Mesenchymal stem cell (in vitro differentiated cells and primary cell): ENCODE results near the gene RASA3.

ENCODE experiments used
- DNase-seq: peaks from one replicate; pipeline ENCODE4 v3.0.0-alpha.2; 2013
- H2AFZ ChIP-seq: one replicate; pipeline ENCODE4 v1.6.1; 2013; ENCODE audit warnings: low read depth, mild to moderate bottlenecking, control low read depth, inconsistent platforms, low read length, moderate library complexity
- H2AK5ac ChIP-seq: 2 replicates; pipeline ENCODE4 v1.6.1; 2013; ENCODE audit warnings: low read length, moderate library complexity, mild to moderate bottlenecking, inconsistent platforms; ENCODE audit not compliant: severe bottlenecking
- H2BK120ac ChIP-seq: one replicate; pipeline ENCODE4 v1.6.1; 2013; ENCODE audit warnings: low read depth, mild to moderate bottlenecking, inconsistent platforms, low read length, moderate library complexity
- H2BK12ac ChIP-seq, 2 experiments: one replicate each; pipeline ENCODE4 v1.6.1; 2013; ENCODE audit warnings: inconsistent platforms in 2 of 2, low read length in 2 of 2, mild to moderate bottlenecking in 2 of 2, moderate library complexity in 2 of 2, control low read depth in 1 of 2
- H2BK15ac ChIP-seq: one replicate; pipeline ENCODE4 v1.6.1; 2013; ENCODE audit warnings: mild to moderate bottlenecking, low read depth, inconsistent platforms; ENCODE audit not compliant: poor library complexity, severe bottlenecking
- H2BK5ac ChIP-seq: 2 replicates; pipeline ENCODE4 v1.6.1; 2013; ENCODE audit warnings: low read depth, mild to moderate bottlenecking, low read length, control low read depth, inconsistent platforms; ENCODE audit not compliant: poor library complexity, severe bottlenecking
- H3K14ac ChIP-seq, 2 experiments: one replicate each; pipeline ENCODE4 v1.6.1; 2013; ENCODE audit warnings: inconsistent platforms in 2 of 2, low read length in 2 of 2, control low read depth in 1 of 2, mild to moderate bottlenecking in 1 of 2, moderate library complexity in 1 of 2
- H3K18ac ChIP-seq, 2 experiments: one replicate each; pipeline ENCODE4 v1.6.1; 2013; ENCODE audit warnings: inconsistent platforms in 2 of 2, low read length in 2 of 2, control low read depth in 1 of 2, low read depth in 1 of 2, mild to moderate bottlenecking in 1 of 2
- H3K23ac ChIP-seq, 2 experiments: one replicate each; pipeline ENCODE4 v1.6.1; 2013; ENCODE audit warnings: inconsistent platforms in 2 of 2, low read length in 2 of 2, mild to moderate bottlenecking in 2 of 2, moderate library complexity in 2 of 2, control low read depth in 1 of 2
- H3K27ac ChIP-seq: 2 replicates; pipeline ENCODE4 v1.5.1; 2013; ENCODE audit warnings: mild to moderate bottlenecking, moderate library complexity, low read length, control low read depth, inconsistent platforms; ENCODE audit not compliant: poor library complexity, severe bottlenecking
- H3K27me3 ChIP-seq, 2 experiments: 2 replicates each; pipeline versions ENCODE4 v1.6.1 to v1.7.0; 2013; ENCODE audit warnings: low read length in 2 of 2, mild to moderate bottlenecking in 2 of 2, moderate library complexity in 2 of 2, control low read depth in 1 of 2, inconsistent platforms in 1 of 2; ENCODE audit not compliant: control insufficient read depth in 1 of 2, insufficient read depth in 1 of 2
- H3K36me3 ChIP-seq, 2 experiments: 2 replicates each; pipeline versions ENCODE4 v1.6.1 to v1.7.0; 2013; ENCODE audit warnings: low read length in 2 of 2, control low read depth in 1 of 2, inconsistent platforms in 1 of 2, low read depth in 1 of 2, mild to moderate bottlenecking in 1 of 2; ENCODE audit not compliant: insufficient read depth in 2 of 2, control insufficient read depth in 1 of 2
- H3K4ac ChIP-seq, 2 experiments: one replicate each; pipeline ENCODE4 v1.6.1; 2013; ENCODE audit warnings: inconsistent platforms in 2 of 2, low read length in 2 of 2, mild to moderate bottlenecking in 2 of 2, moderate library complexity in 2 of 2, control low read depth in 1 of 2, low read depth in 1 of 2
- H3K4me1 ChIP-seq: 2 replicates; pipeline ENCODE4 v1.6.1; 2013; ENCODE audit warnings: low read depth, low read length, control low read depth; ENCODE audit not compliant: control insufficient read depth, insufficient read depth
- H3K4me2 ChIP-seq: 2 replicates; pipeline ENCODE4 v1.6.1; 2013; ENCODE audit warnings: low read length, mild to moderate bottlenecking, inconsistent platforms; ENCODE audit not compliant: poor library complexity, severe bottlenecking
- H3K4me3 ChIP-seq, 2 experiments: 2 replicates each; pipeline versions ENCODE4 v1.5.1 to v1.7.0; 2013; ENCODE audit warnings: low read length in 2 of 2, mild to moderate bottlenecking in 2 of 2, control low read depth in 1 of 2, low read depth in 1 of 2; ENCODE audit not compliant: insufficient read depth in 1 of 2
- H3K79me1 ChIP-seq: replicated peaks from 2 replicates; pipeline ENCODE4 v1.6.1; 2013; ENCODE audit warnings: mild to moderate bottlenecking, control low read depth, low read length, inconsistent platforms; ENCODE audit not compliant: poor library complexity, severe bottlenecking
- H3K9ac ChIP-seq: 2 replicates; pipeline ENCODE4 v1.7.0; 2013; ENCODE audit warnings: mild to moderate bottlenecking, low read length, moderate library complexity
- H3K9me3 ChIP-seq: 2 replicates; pipeline ENCODE4 v1.7.0; 2013; ENCODE audit warnings: mild to moderate bottlenecking, low read length; ENCODE audit not compliant: control insufficient read depth
- H4K8ac ChIP-seq: one replicate; pipeline ENCODE4 v1.6.1; 2013; ENCODE audit warnings: inconsistent platforms, mild to moderate bottlenecking, low read length, moderate library complexity
- H4K91ac ChIP-seq: one replicate; pipeline ENCODE4 v1.6.1; 2013; ENCODE audit warnings: mild to moderate bottlenecking, low read length, inconsistent platforms
- WGBS: methylation state at CpG from one replicate; pipeline ENCODE4 v1.1.7; 2013; ENCODE audit warnings: mixed read lengths; 5-methylcytosine and 5-hydroxymethylcytosine counted together

The RASA3 gene

DNA sequence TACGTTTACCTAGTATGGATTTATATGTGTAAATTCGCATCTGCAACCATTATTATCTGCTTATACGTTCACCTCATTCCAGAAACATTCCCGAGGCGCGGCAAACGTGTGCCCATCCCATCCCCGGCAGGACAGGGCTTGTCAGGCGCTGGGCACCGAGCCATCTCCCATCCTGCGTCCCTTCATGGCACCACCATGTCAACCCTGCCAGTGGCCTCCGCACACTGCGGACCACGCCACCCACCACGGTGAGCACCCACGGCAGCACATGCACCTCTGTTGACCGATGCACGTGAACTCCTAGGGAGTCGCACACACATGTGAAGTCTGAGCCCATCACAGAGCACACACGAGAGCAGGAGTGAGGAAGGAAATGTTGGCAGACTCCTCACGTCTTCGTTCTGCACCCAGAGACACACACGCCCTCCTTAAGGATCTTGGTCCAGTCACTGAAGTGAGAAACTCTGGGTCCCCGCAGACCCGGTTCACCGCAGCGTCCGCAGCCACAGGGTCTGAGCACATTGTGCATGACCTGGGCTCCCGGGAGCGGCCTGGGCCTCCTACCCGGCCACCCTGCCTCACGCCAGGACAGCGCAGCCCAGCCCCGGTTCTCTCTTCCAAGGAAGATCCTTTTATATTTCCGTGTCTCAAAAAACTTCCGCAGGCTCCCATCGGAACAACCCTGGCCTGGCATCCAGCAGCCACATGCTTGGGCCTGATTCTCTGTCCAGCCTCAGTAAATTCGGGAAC lies 90.2 kb downstream of the RASA3 start:
- no peak overlapping the region for H2BK120ac ChIP-seq
- H3K4me2 ChIP-seq: no peak overlapping the region
- H3K4me3 ChIP-seq: no peak overlapping the region
- H2AK5ac ChIP-seq: no peak overlapping the region
- H4K8ac ChIP-seq: no peak overlapping the region
- H2BK5ac ChIP-seq: no peak overlapping the region
- H3K18ac ChIP-seq: no peak overlapping the region
- peak overlapping the region in 1 of 2 experiments; percentile 46 for H3K4ac ChIP-seq
- H3K27ac ChIP-seq: no peak overlapping the region
- H3K4me1 ChIP-seq: peaks cover 35% of the 10 kb centered on the region
- no peak overlapping the region for H4K91ac ChIP-seq
- peak overlapping the region; percentile 64 for H3K9ac ChIP-seq
- DNase-seq: no peak
- H3K9me3 ChIP-seq: no peaks in the 10 kb centered on the region
- 94% methylated on average over 38 of the region's 38 CpGs for WGBS
- no peaks in the 10 kb centered on the region for H3K27me3 ChIP-seq
- no peak overlapping the region for H2AFZ ChIP-seq
- H3K36me3 ChIP-seq: peaks cover 52 to 72% of the 10 kb centered on the region in 2 experiments
- peak overlapping the region; percentile 26 for H2BK15ac ChIP-seq
- no peak overlapping the region for H3K23ac ChIP-seq
- H2BK12ac ChIP-seq: no peak overlapping the region
- peaks cover 5% of the 10 kb centered on the region for H3K79me1 ChIP-seq
- no peak overlapping the region for H3K14ac ChIP-seq

DNA sequence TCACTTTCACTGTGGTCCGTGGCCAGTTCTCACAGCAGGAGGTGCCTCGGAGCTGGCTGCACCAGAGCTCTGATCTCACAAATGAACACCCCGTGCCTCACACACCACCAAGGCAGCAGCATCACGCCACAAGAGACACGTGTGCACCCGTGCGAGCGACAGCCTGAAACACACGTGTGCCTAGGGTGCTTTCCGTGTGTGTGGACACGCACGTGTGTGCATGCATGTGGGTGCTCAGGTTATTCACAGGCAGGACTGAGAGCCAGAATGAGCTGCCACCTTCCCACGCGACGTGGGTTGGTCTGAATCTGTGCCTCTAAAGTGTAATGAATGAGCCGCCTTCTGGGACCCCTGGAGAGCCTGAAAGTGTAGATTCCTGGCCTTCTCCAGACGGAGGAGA lies 90.9 kb downstream of the RASA3 start:
- no peak overlapping the region for H4K91ac ChIP-seq
- no peak overlapping the region for H2AFZ ChIP-seq
- 94% methylated on average over 17 of the region's 17 CpGs for WGBS
- no peak overlapping the region for H3K27ac ChIP-seq
- H3K4ac ChIP-seq: no peak overlapping the region
- no peaks in the 10 kb centered on the region for H3K27me3 ChIP-seq
- H2BK5ac ChIP-seq: no peak overlapping the region
- H3K18ac ChIP-seq: no peak overlapping the region
- peaks cover 5% of the 10 kb centered on the region for H3K79me1 ChIP-seq
- H3K14ac ChIP-seq: no peak overlapping the region
- H2BK15ac ChIP-seq: no peak overlapping the region
- peaks cover 53 to 76% of the 10 kb centered on the region in 2 experiments for H3K36me3 ChIP-seq
- H3K4me1 ChIP-seq: peaks cover 36% of the 10 kb centered on the region
- H3K4me2 ChIP-seq: no peak overlapping the region
- no peaks in the 10 kb centered on the region for H3K9me3 ChIP-seq
- no peak overlapping the region for H3K23ac ChIP-seq
- no peak overlapping the region for H2AK5ac ChIP-seq
- DNase-seq: no peak
- H2BK12ac ChIP-seq: no peak overlapping the region
- H3K9ac ChIP-seq: no peak overlapping the region
- H2BK120ac ChIP-seq: no peak overlapping the region
- no peak overlapping the region for H4K8ac ChIP-seq
- no peak overlapping the region for H3K4me3 ChIP-seq

DNA sequence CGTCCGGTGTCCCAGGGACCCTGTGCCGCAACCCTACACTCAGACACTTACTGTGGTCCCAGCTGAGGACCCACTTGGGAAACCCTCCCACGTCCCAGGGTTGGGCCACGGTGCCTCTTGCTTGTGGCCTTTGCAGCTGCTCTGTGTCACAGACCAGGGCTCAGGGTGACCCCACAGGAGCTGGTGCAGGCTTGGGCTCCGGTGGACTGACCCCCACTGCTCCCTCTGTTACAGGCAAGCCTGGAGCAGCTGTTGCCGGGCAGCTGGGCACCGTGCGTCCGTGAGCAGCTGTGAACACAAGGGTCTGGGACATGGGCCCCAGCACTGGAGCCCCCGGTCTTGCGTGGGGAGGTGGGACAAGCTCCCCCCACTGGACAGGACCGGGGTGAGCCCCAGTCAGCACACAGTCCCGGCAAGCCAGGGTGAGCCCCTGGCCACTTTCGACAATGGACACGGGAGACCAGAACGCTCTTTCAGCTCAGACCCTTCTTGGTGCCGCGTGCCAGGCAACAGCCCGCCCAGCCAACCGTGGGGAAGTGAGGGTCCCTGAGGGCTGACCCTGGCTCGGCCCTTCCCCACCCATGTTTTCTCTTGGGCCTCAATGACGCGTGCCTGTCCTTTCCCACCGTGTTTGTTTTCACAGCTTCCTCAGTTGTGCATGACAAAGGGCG lies 92.8 kb downstream of the RASA3 start:
- Histone ChIP-seq H3K18ac (peak overlapping the region; percentile 23 to 26), H2AFZ (no peak overlapping the region), H4K91ac (peak overlapping the region; percentile 28), H2BK15ac (no peak overlapping the region), H3K9ac (no peak overlapping the region), H3K4me1 (peaks cover 43% of the 10 kb centered on the region), H3K23ac (no peak overlapping the region), H3K4me2 (no peak overlapping the region), H3K9me3 (no peaks in the 10 kb centered on the region), H3K27me3 (no peaks in the 10 kb centered on the region), H2AK5ac (no peak overlapping the region), H3K27ac (no peak overlapping the region), H2BK5ac (no peak overlapping the region), H2BK12ac (no peak overlapping the region), H4K8ac (no peak overlapping the region), H3K4me3 (no peak overlapping the region), H3K4ac (no peak overlapping the region), H2BK120ac (no peak overlapping the region), H3K36me3 (peaks cover 48 to 76% of the 10 kb centered on the region in 2 experiments), H3K79me1 (peaks cover 2% of the 10 kb centered on the region), H3K14ac (no peak overlapping the region)
- no peak for DNase-seq
- 93% methylated on average over 26 of the region's 26 CpGs for WGBS

DNA sequence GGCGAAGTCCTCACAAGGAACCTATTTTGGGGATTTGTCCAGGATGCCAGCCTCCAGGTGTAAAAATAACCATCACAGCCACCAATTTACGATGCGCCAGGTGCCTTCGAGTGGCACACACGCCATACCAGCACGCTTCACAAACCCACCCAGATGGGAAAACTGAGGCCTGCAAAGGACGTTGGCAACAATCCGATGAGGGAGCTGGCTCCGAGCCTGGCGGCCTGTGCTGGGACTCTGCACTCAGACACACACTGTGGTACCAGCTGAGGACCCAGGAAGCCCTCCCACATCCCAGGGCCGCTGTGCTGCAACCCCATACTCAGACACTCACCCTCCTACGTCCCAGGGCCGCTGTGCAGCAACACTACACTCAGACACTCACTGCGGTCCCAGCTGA lies 93.5 kb downstream of the RASA3 start:
- H2AFZ ChIP-seq: no peak overlapping the region
- no peak overlapping the region for H3K18ac ChIP-seq
- H3K36me3 ChIP-seq: peaks cover 48 to 81% of the 10 kb centered on the region in 2 experiments
- H3K4me3 ChIP-seq: no peak overlapping the region
- no peak overlapping the region for H2BK5ac ChIP-seq
- no peak overlapping the region for H3K9ac ChIP-seq
- H4K8ac ChIP-seq: no peak overlapping the region
- no peak for DNase-seq
- no peak overlapping the region for H2BK12ac ChIP-seq
- 96% methylated on average over 14 of the region's 14 CpGs for WGBS
- H4K91ac ChIP-seq: no peak overlapping the region
- H2BK15ac ChIP-seq: no peak overlapping the region
- no peak overlapping the region for H2AK5ac ChIP-seq
- peaks cover 2% of the 10 kb centered on the region for H3K79me1 ChIP-seq
- no peak overlapping the region for H3K23ac ChIP-seq
- H3K27ac ChIP-seq: no peak overlapping the region
- H2BK120ac ChIP-seq: no peak overlapping the region
- no peaks in the 10 kb centered on the region for H3K9me3 ChIP-seq
- no peak overlapping the region for H3K14ac ChIP-seq
- no peaks in the 10 kb centered on the region for H3K27me3 ChIP-seq
- peaks cover 49% of the 10 kb centered on the region for H3K4me1 ChIP-seq
- H3K4ac ChIP-seq: no peak overlapping the region
- H3K4me2 ChIP-seq: no peak overlapping the region
